Stimulated activated CD8-positive, alpha-beta memory T cell treated with anti-CD3 and anti-CD28 coated beads, Interleukin-15, amount 100 ng/mL, for 4 hours (primary cell): ENCODE measurements around the gene FOXB1.

Source experiments
- DNase-seq, 2 donors: peaks; one replicate each; pipeline ENCODE4 v3.0.0-alpha.2; 2020; ENCODE audit warnings: low read depth in 2 of 2

Gene FOXB1

DNA sequence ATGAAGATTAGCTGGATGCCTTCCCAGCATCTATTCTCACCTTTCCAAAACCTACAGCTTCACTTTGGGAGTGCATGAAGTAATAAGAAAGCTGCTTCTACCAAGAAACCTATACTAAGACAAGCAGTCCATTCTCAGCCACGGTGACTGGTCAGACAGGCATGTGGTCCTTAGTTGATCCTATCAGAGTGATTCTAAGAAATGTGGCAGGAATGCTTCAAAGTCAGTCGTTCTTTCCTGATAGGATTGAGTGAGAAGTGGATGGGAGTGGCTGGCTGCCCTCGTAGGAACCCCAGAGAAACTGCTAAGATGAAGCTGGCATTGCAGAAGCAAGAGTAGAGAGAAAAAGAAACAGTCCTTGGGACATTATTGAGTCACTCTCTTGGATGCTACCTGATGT lies 16.6 kb downstream of the FOXB1 start:
- DNase-seq, result no peak

DNA sequence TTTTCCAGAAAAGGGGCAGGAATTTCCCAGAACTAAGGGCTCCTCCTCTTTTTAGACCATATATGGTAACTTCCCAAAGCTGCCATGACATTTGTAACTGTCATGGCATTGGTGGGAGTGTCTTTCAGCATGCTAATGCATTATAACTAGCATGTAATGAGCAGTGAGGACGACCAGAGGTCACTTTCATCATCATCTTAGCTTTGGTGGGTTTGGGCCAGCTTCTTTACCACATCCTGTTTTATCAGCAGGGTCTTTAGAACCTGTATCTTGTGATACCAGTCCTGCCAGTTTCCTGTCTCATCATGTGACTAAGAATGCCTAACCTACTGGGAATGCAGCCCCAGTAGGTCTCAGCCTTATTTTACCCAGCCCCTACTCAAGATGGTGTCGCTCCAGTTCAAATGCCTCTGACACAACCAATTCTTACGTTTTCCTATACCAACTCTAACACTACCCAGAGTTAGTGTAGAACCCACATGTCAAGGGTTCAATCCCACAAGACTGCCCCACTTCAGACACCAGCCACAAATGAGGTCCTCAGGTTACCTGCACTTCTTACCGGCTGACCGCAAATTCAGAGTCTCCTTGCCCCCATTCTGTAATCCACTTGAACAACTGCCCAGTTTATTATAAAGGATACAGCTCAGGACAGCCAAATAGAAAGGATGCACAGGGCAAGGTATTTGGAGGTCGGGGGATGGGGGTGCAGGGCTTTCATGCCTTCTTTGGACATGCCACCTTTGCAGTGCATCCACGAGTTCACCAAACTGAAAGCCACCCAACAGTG lies 17.7 kb downstream of the FOXB1 start:
- DNase-seq, result no peak

- DNase-seq, result no peak
Measured at GRCh38 chr15:60022379-60022741, 18.2 kb downstream of the FOXB1 start.

- DNase-seq, result no peak
Measured at GRCh38 chr15:60026555-60026954, 22.4 kb downstream of the FOXB1 start.

GRCh38 chr15:60035344-60035743 lies 31.2 kb downstream of the FOXB1 start:
- DNase-seq, result no peak

DNA sequence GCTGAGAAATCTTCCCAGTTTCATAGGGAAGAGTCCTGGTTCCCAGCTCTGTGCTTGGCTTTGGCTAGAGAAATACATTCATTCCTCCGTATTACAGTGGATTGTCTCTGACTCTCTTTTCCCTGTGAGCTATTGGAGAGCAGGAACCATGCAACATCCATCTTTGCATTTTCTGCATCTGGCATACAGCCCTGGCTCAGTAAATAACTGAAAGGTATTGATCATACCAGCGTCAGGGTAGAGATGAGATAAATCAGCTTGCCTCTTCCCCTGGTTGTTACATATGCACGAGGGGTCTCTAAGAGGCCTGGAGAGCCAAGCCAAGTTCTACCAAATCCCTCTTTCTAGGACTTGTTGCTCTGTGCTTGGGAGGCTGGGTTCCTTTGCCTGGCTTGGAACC lies 35.2 kb downstream of the FOXB1 start:
- DNase-seq, result no peak

DNA sequence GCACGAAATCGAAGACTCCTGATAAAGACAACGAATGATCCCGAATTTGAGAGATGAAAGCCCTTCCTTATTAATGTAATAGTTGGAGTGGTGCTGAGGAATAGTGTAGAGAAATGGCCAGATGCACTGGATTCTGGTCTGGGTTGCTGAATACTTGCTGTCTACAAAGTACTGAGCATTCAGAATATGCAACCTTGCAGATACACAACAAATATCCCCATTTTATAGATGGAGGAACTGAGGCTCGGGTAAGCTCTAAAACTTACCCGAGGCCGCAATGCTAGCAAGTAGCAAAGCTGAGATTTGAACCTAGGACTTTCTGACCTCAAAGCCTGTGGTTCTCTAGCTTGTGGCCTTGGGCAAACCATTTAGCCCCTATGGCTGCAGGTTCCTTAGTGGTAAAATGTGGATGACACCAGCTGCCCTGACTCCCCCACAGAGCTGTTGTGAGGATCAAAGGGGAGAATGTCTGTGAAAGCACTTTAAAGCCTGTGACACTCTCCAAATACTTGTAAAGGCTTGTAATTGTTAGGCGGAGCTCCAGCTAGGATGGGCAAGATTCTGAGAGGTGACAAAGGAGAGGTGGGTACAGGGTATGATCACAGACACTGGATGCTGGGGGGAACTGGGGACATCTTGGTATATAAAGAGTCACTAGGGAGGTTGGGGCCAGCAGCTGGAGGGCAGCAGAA lies 39.8 kb downstream of the FOXB1 start:
- no peak for DNase-seq

DNA sequence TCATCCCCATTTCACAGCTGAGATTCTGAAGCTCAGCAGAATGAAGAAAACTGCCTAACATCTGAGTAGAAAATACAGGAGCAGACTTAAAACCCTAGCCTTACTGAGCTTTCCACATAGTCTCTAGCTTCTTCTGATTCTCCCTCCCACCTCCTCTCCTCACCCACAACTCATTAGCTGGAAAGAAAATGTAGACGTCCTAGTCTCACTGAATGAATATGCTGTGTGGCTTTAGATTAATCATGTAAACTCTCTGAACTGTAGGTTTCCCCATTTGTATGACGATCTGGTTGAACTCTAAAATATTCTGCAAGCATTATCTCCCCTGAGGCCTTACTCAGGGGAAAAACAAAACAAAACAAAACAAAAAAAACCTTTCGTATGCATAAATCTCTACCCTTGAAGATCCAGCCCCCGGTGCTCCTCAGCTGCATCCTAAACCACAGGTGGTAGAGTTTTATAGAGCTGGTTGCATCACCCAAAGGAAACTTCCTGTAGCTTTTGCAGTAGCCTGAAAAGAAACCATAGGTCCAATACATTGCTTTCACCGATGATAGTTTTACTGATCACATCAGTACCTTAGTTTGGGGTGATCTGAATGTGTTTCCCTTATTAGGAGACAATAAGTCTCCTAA lies 40.6 kb downstream of the FOXB1 start:
- no peak for DNase-seq

DNA sequence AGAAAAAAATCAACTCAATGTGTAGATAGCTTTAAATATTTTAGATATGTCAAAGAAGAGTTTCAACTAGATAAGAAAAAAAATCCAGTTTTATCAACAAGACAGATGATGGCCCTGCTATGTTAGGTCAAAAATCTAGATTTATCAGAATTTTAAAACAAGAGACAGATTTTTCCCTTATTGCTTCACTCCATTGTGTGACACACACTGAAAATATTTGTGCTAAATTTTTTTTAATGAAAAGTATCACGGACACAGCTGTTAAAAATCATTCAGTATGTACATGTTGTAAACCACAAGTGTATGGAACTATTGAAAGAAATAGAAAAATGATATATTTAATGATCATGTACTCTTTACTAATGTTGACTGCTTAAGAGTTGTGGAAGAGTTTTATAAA lies 43.6 kb downstream of the FOXB1 start:
- DNase-seq, result no peak

DNA sequence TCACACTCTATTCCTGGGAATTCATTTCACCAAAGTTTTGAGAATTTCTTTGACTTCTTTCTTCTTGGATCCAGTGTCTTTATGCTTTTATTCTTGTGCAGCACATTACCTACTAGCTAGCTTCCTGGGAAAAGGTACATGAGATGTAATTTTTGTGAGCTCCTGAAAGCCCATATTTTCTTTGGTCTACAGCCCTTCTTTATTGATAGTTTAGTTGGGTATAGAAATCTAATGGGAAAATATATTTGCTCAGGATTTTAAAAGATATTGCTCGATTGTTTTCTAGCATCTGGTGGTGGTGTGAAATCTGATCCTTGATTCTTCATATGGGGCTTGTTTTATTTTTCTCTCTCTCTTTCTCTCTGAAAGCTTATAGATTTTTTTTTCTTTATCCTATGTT lies 45.8 kb downstream of the FOXB1 start:
- no peak for DNase-seq

- DNase-seq, result no peak
Measured at GRCh38 chr15:60052796-60053195, 48.7 kb downstream of the FOXB1 start.

- no peak for DNase-seq
Measured at GRCh38 chr15:60054472-60054871, 50.4 kb downstream of the FOXB1 start.
